ENCODE data around the gene ZNF511.

ZNF511 gene

DNA sequence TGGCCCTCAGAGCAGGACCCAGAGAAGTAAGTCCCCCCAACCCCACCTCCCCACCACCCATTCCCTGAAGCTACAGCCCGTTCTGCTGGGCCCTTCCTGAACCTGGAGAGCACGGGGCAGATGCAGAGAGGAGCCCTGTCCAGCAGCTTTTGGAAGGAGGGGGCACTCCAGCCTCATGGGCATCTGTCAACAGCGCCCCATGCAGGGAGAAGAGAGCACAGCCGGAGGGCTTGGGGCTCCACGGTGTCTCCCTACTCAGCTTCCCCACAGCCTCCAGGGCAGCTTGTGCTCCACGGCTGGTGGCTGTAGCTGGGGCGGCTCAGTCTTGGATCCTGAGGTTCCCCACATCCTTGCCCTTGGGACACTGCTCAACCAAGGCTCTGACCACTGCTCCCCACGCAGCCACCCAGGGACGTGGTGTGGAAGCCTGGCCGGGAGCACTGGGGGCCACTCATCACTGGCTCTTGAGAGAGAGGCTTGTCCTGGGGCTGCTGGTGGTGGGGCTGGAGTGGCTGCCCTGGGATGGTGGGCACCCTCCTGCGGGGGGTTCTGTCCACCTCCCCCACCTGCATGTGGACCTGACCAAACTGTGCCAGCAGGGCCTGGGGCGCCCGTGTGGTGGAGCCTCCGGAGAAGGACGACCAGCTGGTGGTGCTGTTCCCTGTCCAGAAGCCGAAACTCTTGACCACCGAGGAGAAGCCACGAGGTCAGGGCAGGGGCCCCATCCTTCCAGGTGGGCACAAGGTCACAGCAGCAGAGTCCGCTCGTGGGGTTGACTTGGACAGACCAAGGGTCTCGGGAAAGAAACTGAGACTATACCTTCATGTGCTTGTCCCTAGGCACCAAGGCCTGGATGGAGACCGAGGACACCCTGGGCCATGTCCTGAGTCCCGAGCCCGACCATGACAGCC, 42.9 kb downstream of the ZNF511 start:
- no peak for DNase-seq (ENCODE audit: extremely low read depth in 1 of 2, low read depth in 1 of 2)

DNA sequence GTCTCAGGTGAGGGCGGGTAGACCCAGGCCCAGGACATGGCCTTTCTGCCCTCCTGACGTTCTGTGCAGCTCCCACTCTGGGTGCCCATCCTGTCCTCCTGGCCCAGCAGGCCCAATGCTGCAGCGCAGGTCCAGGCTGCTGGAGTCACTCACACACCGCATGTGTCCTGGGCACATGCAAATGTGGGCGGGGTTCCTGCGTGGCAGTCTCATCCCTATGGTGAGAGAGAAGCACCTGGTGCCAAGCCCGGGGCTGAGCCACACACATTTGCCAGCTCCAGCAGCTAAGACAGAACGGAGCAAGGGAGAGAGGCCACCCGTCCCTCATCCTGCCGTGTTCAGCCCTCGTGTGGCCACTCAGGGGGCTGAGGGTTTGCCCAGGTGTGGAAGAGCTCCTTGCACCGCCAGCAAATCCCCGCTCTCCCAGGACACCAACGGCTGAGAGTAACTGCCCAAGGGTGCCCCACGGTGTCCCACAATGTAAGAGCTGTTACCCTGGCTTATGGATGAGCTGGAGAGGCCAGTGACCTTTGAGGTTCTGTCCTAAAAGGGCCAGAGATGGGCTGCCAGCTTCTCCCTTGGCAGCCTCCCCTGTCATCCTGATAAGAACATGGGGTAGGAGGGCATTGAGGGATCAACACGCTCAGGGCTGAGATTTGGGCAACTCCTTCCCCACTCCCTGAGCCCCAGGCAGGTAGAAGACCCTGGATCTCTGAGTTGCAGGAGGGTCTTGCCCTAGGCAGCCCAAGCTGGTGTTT, 44.7 kb downstream of the ZNF511 start:
- DNase-seq (ENCODE audit: extremely low read depth in 1 of 2, low read depth in 1 of 2) = no peak

DNA sequence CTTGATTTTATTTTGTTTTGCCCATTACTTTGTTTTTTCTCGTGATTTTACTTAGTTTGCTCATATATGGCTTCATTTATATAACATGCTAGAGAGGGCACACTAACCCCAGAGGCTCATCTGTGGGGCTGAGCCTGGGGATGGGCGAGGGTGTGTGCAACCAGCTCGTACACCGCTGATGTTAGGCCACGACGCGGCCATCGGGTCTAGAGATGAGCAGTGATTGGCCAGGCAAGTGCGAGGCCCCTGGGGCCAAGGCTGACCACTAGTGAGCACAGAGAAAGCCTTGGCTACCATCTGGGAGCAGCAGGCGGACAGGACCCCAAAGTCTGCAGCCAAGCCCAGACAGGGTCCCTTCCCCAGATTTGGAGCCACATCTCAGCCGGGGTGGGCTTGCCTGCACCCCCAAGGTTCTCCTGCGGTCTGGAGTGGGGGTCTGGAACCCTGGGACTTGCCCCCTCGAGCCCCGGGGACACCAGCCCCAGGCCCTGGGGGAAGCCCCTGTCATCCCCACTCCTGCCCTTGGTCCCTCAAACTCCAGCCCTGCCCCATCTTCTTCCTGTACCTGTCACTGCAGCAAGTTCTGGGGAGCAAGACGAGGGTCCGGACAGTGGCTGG, 45.4 kb downstream of the ZNF511 start:
- DNase-seq (ENCODE audit: extremely low read depth in 1 of 2, low read depth in 1 of 2) = no peak

DNA sequence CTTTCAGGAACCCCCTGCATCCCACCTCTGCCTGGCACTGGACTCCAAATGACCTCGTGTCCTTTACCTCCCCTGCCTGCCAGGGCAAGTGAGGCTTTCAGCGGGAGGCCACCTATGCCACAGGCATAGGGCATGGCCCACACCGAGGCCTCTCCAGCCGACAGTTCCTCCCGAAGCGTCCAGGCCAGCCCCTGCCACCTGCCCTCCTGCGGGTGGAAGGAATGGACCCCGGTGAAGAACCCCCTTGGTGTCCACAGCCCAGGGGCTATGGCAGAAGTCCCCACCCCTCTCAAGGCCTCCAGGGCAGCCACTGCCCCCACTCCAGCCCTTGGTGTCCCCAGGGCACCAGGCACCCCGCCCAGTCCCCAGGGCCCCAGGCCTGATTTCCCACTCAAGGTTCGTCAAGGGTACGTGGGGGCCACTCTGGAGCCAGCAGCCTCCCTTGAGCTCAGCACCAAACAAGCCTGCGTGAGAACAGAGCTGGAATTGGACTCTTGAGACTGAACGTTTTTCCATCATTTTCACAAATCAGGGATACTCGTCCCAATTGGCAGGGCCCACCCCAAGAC, 46.0 kb downstream of the ZNF511 start:
- DNase-seq (ENCODE audit: extremely low read depth in 1 of 2, low read depth in 1 of 2) = no peak

DNA sequence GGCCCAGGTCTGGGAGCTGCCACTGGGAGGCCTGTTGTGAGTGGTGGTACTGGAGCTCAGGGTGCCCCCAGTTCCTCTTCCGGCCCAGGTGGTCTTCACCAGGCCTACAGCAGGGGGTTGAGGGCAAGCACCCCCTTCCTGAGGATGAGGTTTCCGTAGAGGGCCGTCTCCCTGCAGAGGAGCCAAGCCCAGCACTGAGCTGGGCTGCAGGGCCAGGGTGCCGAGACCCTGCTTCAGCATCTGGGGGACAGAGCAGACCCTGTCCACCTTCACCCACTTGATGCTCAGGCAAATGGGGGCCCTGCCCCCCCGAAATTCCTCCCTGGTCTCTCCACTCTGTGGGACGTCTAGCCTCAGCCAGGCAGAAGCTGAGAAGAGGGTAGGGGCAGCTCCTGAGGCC, 46.6 kb downstream of the ZNF511 start:
- DNase-seq (ENCODE audit: extremely low read depth in 1 of 2, low read depth in 1 of 2) = no peak

DNA sequence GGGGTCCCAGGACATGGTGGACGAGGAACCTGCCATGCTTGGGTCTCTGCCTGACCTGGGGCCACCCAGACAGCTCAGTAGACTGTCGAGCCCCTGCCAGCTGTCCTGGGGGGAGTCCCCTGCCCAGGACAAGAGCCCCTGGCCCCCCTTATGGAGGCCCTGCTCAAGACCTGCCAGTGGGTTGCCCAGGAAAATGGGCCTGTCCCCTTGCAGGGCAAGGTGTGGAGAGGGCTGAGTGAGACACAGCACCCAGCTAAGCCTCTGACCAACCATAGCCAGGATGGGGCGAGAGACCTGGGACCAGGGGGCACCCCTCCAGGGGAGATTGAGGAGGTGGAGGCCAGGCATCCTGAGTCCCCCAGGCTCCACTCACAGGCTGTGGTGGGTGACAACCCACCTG, 47.3 kb downstream of the ZNF511 start:
- no peak for DNase-seq (ENCODE audit: extremely low read depth in 1 of 2, low read depth in 1 of 2)

DNA sequence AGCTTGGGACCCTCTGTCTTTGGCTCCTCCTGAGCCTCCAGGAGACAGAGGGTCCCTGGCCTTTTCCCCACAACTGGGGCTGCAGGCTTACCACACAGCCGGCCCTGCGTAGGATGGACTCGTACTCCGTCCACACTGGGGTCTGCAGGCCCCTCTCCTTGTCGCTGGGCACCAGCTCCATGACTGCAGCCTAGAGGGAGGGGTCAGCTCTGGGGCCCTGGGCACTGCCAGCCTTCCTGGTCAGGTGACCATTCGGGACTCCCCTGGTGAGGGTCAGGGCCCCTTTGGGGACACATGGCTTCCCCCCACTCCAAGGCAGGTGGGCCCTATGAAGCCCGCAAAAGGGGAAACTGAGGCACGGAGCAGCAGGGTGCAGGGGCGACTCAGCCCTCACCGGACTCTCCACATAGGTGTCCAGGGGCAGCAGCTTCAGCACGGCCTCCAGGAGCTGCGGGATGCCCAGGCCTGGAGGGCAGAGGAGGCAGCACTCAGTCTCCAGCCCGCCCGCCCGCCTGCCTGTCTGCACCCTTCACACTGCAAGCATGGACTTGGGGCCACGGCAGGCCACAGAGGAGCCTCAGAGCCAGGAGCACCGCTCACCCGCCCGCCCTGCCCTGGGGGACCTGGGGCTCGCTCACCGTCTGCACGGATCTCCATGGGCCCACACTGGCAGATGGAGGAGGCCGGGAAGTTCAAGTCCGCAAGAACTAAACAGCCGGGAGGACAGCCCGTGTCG, 48.0 kb downstream of the ZNF511 start:
- no peak for DNase-seq (ENCODE audit: extremely low read depth in 1 of 2, low read depth in 1 of 2)

DNA sequence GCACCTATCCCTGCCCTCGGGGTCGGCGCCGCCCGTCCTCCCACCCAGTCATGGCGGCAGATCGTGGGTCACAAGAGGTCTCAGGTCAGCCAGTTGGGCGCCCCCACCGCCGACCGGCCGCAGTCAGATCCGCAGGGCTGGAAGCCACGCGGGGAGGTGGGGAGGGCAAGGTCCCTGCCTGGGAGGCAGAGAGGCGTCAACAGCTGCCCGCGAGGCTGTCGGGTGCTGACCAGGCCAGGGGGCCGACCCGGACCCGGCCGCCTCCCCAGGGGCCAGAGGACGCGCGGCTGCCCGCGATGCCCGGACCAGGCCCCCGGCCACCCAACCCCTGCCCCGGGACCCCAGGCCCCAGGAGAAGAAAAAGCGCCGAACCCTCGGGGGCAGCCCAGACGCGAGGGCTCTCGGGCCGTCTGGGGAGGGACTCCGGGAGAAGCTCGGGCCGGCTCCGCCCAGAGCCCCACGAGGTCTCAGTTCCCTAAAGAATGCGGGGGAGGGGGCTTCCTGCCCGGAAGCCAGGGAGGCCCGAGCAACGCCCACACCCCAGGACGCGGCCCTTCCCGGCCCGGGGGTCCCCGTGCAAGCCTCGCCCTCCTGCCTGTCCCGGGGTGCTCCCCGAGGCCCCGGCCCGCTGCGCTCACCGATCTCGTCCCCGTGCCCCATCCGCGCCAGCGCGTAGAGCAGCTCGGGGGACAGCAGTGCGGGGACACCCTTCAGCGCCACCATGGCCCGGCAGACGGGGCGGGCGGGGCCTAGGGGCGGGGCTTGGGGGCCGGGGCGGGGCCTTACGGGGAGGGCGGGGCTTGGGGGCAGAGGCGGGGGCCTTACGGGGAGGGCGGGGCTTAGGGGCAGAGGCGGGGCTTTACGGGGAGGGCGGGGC, 48.8 kb downstream of the ZNF511 start, which contains the start of gene FUOM:
Gene FUOM, minus strand, starts transcription at position 735 of the 877 bp plus-strand sequence. Its CDS starts 12 bp downstream, at position 723.
- DNase-seq (ENCODE audit: extremely low read depth in 1 of 2, low read depth in 1 of 2) = peak; percentile 65 to 66

DNA sequence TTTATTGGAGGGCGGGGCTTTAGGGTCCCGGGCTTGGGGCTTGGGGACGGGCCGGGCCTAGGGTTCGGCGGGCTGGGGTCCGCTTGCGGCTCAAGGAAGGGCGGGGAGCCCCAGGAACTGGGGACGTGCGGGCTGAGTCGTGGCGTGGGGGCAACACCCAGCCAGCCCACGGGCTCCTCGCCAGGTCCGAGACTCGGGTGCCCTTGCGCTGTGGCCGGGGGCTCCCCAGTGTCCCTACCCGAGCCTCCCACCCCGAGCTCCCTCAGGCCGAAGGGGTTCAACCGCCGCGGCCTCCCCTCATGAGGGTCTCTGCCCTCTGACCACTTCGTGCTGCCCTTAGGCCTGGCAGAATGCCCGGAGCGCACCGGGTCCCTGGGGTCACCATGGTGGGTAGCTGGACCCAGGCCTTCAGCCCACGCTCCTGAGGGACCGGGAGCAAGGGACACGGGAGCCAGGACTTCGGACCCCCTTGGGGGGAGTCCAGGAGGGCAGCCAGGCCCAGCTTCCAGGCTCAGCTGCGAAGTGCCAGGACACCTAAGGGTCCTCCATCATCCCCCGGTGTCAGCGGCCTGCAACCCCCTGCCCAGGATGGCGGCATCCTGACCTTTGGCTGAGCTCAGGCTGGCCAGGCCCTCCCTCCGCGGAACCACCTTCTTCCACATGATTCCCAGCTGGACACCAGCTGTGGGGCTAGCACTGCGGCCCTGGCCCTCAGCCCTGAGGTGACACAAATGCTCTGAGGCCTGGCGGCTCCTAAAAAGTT, 49.6 kb downstream of the ZNF511 start:
- DNase-seq (ENCODE audit: extremely low read depth in 1 of 2, low read depth in 1 of 2) = no peak

DNA sequence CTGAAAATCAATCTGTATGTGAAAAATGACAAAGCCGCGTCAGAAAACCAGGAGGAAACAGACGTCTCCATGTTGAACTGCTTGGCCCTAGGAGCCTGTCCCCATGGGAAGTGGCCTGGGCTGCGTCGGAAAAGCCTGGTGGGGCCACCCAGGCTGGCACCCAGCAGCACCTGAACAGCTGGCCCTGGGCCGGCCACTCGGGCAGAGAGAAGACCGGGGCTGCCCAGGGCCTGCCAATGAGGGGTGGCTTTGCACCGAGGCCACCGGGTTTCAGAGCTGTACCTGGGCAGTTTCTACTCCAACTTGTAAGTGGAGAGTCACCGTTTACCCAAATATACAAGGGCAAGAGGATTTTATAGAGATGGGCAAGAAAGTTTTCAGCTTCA, 50.2 kb downstream of the ZNF511 start:
- DNase-seq (ENCODE audit: extremely low read depth in 1 of 2, low read depth in 1 of 2) = no peak

DNA sequence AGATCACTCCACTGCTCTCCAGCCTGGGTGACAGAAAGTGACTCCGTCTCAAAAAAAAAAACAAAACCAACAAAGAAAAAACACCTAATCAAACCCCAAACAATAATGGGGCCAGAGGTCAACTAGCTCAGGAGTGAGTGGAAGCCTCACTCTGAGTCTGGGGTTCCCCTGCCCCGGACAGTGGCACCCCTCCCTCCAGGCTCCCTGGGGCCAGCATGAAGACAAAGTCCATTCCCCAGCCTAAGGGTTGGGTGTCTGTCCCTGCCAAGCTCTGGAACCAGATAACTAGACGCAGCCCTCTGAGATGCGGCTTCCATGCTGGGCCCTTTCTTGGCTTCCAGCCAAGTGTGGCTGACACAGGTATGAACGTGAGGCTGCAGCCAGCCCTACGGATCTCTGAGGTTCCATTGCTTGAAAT, 50.8 kb downstream of the ZNF511 start:
- DNase-seq (ENCODE audit: extremely low read depth in 1 of 2, low read depth in 1 of 2) = no peak

DNA sequence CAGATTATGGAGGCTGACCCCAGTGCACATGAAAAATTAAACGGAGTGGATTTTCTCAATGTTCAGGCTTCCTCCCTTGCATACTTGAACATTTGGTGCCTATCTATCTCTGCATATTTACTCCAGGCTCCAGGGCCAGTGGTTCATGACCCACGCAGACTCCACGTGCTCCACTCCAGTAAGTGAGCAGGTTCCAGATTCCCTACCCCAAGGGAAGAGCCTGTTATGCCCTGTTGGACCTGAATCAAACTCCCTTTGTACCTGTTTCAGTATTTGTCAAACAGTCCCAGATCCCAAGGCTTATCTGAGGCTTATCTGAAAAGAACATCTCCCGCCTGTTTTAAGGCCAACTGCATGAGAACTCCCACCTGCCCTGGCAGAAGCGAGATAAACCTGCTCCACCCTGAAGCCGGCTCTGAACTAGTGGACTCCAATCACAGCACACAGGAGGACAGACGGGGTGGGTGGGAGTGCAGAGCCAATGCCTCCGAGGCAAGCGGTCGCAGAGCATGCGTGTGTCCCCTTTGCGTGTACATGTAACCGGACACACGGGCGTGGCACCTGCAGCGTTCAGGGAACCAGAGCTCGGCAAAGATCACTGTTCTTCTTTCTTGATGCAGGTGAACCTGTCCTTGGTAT, 51.4 kb downstream of the ZNF511 start:
- DNase-seq (ENCODE audit: extremely low read depth in 1 of 2, low read depth in 1 of 2) = no peak

DNA sequence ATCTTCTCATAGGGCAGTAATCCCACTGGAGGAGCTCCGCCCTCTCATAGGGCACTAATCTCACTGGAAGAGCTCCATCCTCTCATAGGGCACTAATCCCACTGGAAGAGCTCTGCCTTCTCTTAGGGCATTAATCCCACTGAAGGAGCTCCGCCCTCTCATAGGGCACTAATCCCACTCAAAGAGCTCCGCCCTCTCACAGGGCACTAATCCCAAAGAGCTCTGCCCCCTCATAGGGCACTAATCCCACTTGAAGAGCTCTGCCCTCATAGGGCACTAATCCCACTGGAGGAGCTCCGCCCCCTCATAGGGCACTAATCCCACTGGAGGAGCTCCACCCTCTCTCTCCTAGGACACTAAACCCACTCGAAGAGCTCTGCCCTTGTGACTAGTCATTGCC, 52.5 kb downstream of the ZNF511 start:
- DNase-seq (ENCODE audit: extremely low read depth in 1 of 2, low read depth in 1 of 2) = no peak

DNA sequence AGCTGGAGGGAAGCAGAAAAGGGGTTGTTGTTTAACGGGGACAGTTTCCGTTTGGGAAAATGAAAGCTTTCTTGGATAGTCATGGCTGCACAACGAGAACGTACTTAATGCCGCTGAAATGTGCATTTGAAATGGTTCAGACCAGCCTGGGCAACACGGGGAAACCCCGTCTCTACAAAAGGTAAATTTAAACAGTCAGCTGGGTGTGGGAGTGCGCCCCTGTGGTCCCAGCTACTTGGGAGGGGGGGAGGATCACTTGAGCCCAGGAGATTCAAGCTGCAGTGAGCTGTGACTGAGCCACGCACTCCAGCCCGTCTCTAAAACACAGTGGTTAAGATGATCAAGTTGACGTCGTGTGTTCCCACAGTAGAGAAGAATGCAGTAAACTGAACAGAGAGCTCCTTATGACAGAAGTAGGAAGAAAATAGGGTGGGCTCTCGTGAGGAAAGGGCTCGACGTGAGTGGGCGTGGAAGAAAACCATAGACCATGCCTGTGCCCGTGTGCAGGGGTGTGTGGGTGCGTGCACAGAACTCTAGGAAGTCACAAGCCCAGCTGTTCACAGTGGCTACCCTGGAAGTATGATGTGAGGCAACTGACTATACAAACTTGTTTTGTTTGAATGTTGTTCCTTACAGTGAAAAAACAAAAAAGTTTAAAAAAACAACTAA, 53.2 kb downstream of the ZNF511 start:
- no peak for DNase-seq (ENCODE audit: extremely low read depth in 1 of 2, low read depth in 1 of 2)
